T-helper 2 cell treated with Interferon-gamma antibody and Interleukin-4, amounts not matched to agents 100 ng/mL and 5 ng/mL, for 36 hours (primary cell): ENCODE data around the gene INSYN2B. TPM values are rescaled to one million over a fixed set of nuclear protein-coding genes. Genes with fewer than 3 reads are reported as not detected.

Experiments used
- intact Hi-C: fragments of 100-400 bp; cut with micrococcal nuclease; formaldehyde crosslinking; loops from one replicate; pipeline ENCODE4 v1.15.1; 2023
- total RNA-seq: library from RNA; stranded (reverse); gene quantifications from 2 replicates; pipeline ENCODE4 v1.2.3, GENCODE V29; 2022

The INSYN2B gene
- total RNA-seq, 1 donor from 2014 or later: not detected

- intact Hi-C loops: no loop called here
These were observed 86.7 kb downstream of the INSYN2B start for GRCh38 chr5:169893571-169893970.

- intact Hi-C loops: no loop called here
These were observed 87.3 kb downstream of the INSYN2B start for GRCh38 chr5:169893010-169893409.

- intact Hi-C loops: no loop called here
These were observed 90.7 kb downstream of the INSYN2B start for GRCh38 chr5:169889572-169889971.

- intact Hi-C loops: no loop called here
These were observed 93.6 kb downstream of the INSYN2B start for GRCh38 chr5:169886677-169887076.

DNA sequence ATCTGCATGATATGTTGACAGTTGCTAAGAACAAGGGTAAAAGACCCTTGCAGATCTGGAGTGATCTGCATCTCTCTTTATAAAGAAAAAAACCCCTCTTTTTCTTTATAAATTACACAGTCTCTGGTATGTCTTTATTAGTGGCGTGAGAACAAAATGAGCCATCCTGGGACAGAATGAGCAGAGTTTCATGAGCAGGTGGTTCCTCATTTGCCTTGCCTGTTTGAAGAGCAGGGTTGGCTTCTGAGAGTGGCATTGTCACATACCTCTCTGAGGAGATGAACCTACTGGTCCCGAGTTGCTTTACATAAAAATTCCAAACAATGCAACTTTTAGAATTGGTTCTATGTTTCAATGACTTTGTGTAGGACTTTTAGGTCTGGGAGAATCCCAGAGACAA lies 94.3 kb downstream of the INSYN2B start:
- intact Hi-C loops: no loop called here

DNA sequence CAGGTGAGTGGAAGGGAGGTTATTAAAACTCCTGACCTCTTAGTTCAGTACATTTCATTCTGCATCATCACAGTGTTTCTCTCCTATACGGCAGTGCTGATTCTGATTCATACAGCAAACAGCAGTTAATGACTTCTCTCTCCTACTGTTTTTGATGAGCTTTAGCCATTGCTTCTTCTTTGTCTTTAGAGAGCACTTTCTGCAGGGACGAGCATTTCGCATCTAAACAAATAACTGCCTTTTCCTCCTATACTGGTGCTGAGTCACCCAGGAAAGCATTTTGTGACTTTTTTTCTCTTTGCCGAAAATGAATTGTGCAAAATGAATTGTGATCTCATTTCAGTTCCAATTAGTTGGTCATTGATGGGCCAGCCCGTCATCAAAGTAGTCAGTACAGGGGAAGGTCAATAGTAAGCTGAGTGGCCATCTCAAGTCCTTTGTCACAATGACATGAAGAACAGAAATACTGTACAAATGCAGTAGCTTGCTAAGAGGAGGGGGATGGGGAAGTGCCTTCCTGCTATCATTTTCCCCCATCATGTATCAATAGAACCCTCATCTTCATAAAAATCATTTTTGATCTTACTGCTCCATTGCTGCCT lies 98.5 kb downstream of the INSYN2B start:
- intact Hi-C loops: no loop called here

DNA sequence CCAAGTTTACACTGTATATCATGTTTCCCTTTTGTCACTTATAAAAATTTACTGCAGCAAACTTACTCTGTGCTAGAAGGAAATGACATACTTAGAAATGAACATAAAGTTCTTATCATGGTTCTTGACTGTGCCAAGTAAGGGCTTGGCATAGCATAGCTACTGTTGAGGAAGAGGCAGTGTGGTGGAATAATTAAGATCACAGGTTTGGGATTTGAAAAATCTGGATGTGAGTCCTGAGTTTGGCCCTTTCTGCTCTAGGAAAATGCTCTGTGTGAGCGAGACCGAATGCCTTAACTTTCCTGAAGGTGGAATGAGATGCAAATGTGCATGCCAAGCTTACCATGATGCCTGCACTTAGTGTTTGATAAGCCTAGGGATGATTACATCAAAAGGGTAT lies 99.5 kb downstream of the INSYN2B start:
- intact Hi-C loops: no loop called here

- intact Hi-C loops: no loop called here
These were observed 100.2 kb downstream of the INSYN2B start for GRCh38 chr5:169880012-169880663.

DNA sequence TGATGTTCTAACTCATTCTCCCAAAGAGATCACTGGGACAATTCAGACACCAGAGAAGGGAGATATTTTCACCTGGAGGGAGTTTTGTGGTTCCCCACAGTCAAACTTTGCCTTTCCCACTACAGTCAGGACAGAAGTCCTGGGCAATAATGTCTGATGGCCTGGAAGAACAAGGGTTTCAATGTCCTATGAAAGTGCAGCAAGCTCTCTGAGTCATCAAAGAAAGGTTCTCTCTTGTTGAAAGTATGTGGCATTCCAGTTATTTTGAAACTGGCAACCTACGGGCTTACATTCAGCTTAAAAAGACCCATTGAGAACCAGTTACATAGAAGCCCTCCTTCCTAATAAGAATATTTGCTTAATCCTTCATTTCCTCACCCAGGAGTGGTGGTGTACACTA lies 103.9 kb downstream of the INSYN2B start:
- intact Hi-C loops: no loop called here

DNA sequence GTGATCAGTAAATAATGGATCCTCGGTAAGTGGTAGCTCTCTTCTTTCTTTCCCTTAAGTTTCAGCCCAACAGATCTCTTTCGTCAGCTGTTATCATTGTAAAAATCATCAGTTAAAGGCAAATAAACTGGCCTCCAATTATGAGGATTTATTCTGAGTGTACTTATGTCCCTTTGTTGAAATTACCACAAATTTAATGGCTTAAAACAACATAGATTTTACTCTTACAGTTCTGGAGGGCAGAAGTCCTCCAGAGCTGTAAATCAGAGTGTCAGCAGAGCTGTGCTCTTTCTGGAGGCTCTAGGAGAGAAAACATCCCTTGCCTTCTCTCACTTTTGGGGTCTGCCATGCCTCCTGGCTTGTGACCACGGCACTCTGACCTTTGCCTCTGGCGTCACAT lies 104.6 kb downstream of the INSYN2B start:
- intact Hi-C loops: no loop called here

DNA sequence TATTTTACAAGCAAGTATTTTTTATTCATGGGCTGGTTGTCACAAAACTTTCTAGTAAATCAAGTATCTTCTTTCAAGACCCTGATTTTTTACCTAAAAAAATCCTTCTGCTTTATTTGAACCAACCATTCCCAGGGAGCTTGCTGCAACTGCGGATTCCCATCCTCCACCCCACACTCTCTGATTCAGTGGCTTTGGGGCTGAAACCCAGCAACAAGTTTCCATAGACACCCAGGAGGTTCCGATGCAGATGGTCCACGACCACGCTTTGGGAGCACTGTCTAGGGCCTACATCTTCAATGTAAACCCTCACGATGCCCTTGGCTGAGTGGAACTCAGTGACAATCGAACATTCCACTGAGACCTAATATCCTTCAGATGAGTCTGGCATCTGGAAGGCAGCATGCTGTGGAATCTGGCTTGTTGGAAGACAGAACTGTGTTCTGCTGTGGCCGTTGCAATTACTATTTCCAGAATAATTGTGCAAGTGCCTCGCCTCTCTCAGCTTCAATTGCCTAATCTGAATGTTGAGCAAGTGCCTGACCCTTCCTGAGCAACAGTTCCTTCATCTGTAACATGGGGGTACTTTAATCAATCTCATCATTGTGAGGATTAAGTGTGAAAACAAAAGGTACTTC lies 105.1 kb downstream of the INSYN2B start:
- intact Hi-C loops: no loop called here

DNA sequence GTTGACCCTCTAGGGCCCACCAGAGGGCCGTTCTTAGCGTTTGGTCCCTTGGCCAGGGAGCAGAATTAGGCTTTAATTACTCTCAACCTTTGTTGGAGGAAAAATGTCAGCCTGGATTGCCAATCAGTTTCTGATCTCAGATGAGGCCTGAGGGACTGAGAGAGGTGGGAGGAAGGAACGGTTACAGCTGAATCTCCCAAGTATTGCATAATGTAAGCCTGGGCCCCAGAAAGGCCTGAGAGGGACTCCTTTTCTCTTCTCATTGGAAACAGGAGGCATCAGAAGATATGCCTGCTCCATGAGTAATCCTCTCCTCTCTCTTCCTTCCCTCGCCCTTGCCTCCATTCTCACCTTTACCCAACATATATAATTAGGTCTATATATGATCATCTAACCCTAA lies 105.7 kb downstream of the INSYN2B start:
- intact Hi-C loops: no loop called here

DNA sequence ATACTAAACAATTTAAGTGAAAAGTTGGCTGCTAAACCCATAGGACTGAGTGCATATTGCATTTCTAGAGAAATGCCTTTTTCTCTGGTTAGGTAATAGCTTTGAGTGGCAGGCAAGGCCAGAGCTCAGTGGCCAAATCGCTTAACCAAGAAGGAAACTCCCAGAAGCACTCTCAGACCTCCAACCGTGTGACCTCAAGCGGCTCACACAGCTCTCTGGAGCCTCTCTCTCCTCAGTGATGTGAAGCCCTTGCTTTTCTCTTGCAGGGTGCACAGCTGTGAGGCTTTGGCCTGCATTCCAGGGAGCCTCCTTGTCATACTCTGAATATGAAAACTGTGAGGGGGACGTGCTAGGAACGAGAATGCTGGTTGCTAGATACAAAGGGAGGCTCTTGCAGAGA lies 106.7 kb downstream of the INSYN2B start:
- intact Hi-C loops: no loop called here

DNA sequence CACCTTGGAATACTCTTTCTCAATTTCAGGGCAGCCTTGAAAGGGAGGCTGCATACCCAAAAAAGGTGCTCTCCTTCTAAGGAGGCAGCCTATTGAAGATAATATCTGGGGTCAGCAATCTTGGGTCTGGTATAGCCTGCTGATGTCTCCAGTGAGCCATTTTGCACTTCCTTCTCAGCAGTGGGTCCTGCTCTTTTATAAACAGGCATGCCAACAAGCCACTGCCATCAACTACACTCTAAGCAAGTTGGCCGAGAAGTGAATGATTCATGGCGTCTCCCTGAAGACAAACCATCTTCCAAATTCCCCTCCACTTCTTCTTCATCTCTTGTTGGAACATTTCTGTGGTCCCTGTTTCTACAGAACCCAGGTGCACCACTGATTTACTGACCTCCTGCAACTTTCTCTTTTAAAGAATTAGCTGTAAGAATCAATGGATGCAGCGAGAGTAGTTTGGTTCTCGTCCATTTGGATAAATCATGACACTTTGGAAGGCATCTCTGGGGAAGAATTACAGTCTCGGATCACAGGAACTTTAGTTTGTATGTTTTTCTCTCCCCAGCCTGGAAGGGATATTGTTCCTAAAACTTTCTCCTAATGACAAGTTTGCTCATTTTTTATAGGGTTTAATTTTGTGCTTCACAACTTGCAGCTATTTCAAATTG lies 108.3 kb downstream of the INSYN2B start:
- intact Hi-C loops: no loop called here

DNA sequence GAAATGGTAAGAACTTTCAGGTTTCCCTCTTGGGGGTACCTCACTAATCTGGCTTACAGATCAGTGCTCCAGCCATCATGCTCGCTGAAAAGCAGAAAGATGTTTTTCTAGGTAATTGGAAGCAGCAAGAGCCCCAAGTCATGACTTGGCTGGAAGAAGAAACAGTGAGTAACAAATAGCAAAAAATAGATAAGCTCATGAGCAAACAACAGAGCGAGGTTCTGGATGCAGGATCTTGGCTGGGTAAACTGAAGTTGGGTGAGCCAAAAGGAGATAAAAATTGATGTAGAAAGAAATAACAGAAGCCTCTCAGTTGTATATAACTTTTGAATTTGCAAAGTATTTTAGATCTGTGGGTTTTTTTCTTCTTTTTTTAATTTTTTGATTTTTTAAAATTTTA lies 110.1 kb downstream of the INSYN2B start:
- intact Hi-C loops: no loop called here

GRCh38 chr5:169869066-169869465 lies 111.2 kb downstream of the INSYN2B start:
- intact Hi-C loops: no loop called here

DNA sequence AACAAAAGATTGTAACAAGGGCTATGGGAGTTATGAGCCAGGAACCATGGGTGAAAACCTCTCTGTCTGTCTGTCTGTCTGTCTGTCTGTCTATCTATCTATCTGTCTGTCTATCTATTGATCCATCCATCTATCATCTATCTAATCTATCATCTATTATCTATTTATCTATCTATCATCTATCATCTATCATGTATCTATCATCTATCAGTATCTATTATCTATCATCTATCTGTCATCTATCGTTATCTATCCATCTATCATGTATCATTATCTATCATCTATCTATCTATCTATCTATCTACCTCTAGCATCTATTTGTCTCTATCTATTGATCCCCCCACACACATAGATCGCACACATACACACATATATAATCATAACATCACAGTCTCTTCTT lies 112.9 kb downstream of the INSYN2B start:
- intact Hi-C loops: no loop called here

- intact Hi-C loops: no loop called here
These were observed 115.8 kb downstream of the INSYN2B start for GRCh38 chr5:169864483-169864882.

DNA sequence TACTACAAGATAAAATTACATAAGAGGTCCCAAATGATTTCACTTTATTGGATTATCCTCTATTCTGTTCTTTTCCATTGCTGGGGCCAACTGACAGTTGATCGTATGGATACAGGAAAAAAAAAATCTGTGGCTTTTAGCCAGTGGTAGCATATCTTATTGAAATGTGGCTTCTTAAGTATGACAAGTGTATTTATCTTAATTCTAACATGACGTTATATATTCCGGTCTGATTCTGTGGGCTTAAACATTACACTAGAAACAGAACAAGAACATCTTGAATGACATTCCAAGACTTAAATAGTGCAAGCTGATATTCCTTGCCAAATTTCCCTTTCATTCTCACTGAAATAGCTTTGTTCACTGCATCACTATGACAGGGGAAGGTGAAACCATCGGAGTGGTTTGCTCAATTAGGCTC lies 117.9 kb downstream of the INSYN2B start:
- intact Hi-C loops: no loop called here

- intact Hi-C loops: no loop called here
These were observed 118.4 kb downstream of the INSYN2B start for GRCh38 chr5:169861934-169862333.

- intact Hi-C loops: no loop called here
These were observed 118.9 kb downstream of the INSYN2B start for GRCh38 chr5:169861433-169861832.

DNA sequence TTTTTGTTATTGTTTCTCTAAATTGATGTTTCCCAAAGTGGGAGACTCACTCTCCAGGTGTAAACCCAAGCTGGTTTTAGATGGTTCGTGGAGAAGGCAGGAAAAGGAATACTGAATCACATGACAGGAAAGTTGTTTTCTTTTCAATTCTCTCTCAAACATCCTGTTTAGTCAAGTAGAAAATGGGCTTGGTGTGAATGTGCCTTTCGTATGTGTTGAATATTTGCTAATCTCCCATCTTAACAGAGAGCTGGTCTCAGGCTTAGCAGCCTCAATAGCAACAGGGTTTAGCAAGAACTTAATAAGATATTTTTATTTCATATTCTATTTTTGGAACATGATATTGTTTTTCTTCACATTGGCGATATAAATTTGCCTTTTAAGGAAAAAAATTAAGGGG lies 119.7 kb downstream of the INSYN2B start:
- intact Hi-C loops: no loop called here
